NT2/D1 (cell line): ENCODE measurements around the gene EGLN3.

Experiments
- DNase-seq: peaks from one replicate; pipeline ENCODE4 v3.0.0-alpha.2; 2011; ENCODE audit warnings: low read depth, low spot score
- H3K27me3 ChIP-seq: 2 replicates; pipeline ENCODE4 v1.6.0; 2011; ENCODE audit warnings: mild to moderate bottlenecking; ENCODE audit not compliant: insufficient read length, insufficient read depth
- H3K36me3 ChIP-seq: 2 replicates; pipeline ENCODE4 v1.6.1; 2011; ENCODE audit warnings: mild to moderate bottlenecking, low read length, mixed read lengths; ENCODE audit not compliant: insufficient read depth, insufficient read length
- H3K4me1 ChIP-seq: 2 replicates; pipeline ENCODE4 v1.5.1; 2011; ENCODE audit not compliant: insufficient read depth, insufficient read length
- H3K4me3 ChIP-seq: 2 replicates; pipeline ENCODE4 v1.5.1; 2011; ENCODE audit warnings: low read depth; ENCODE audit not compliant: insufficient read length
- H3K9ac ChIP-seq: 2 replicates; pipeline ENCODE4 v1.6.0; 2011; ENCODE audit warnings: low read depth; ENCODE audit not compliant: insufficient read length
- H3K9me3 ChIP-seq: 2 replicates; pipeline ENCODE4 v1.5.1; 2011; ENCODE audit warnings: mild to moderate bottlenecking, low read length; ENCODE audit not compliant: insufficient read depth
- SUZ12 ChIP-seq: IDR thresholded peaks from 2 replicates; pipeline ENCODE4 v1.6.1; 2011; ENCODE audit not compliant: insufficient read length, insufficient read depth; ENCODE audit errors: extremely low read depth
- YY1 ChIP-seq: IDR thresholded peaks from 2 replicates; pipeline ENCODE4 v1.6.1; 2011; ENCODE audit not compliant: insufficient read length, insufficient read depth
- ZNF274 ChIP-seq: IDR thresholded peaks from 2 replicates; pipeline ENCODE4 v1.6.1; 2011; ENCODE audit warnings: mild to moderate bottlenecking, low read depth, low read length

The EGLN3 gene

GRCh38 chr14:33949411-33949893 is 1.4 kb downstream of the EGLN3 start:
- TF ChIP-seq ZNF274 (no peak), YY1 (no peak), SUZ12 (no peak)
- Histone ChIP-seq H3K4me3 (peak overlapping the region; percentile 80), H3K9me3 (no peaks in the 10 kb centered on the region), H3K9ac (peak overlapping the region; percentile 91), H3K4me1 (no peaks in the 10 kb centered on the region), H3K36me3 (peaks cover 3% of the 10 kb centered on the region), H3K27me3 (peaks cover 10% of the 10 kb centered on the region)
- no peak for DNase-seq

- TF ChIP-seq YY1 (no peak), SUZ12 (no peak), ZNF274 (no peak)
- no peaks in the 10 kb centered on the region for H3K9me3 ChIP-seq
- no peak for DNase-seq
- peaks cover 3% of the 10 kb centered on the region for H3K36me3 ChIP-seq
- peak overlapping the region; percentile 80 for H3K4me3 ChIP-seq
- no peaks in the 10 kb centered on the region for H3K4me1 ChIP-seq
- H3K27me3 ChIP-seq: peaks cover 10% of the 10 kb centered on the region
- H3K9ac ChIP-seq: no peak overlapping the region
Measured at GRCh38 chr14:33948869-33949408, 1.9 kb downstream of the EGLN3 start.

GRCh38 chr14:33948145-33948868 is 2.6 kb downstream of the EGLN3 start:
- no peak for DNase-seq
- Histone ChIP-seq H3K4me3 (no peak overlapping the region), H3K27me3 (peaks cover 10% of the 10 kb centered on the region), H3K36me3 (peaks cover 3% of the 10 kb centered on the region), H3K9me3 (no peaks in the 10 kb centered on the region), H3K4me1 (no peaks in the 10 kb centered on the region), H3K9ac (no peak overlapping the region)
- no peak for TF ChIP-seq ZNF274
- no peak for TF ChIP-seq YY1
- TF ChIP-seq SUZ12: no peak

- no peak for DNase-seq
- no peak overlapping the region for H3K9ac ChIP-seq
- H3K27me3 ChIP-seq: peaks cover 10% of the 10 kb centered on the region
- no peaks in the 10 kb centered on the region for H3K9me3 ChIP-seq
- H3K4me1 ChIP-seq: no peaks in the 10 kb centered on the region
- H3K36me3 ChIP-seq: peaks cover 3% of the 10 kb centered on the region
- no peak overlapping the region for H3K4me3 ChIP-seq
- TF ChIP-seq ZNF274: no peak
- no peak for TF ChIP-seq YY1
- no peak for TF ChIP-seq SUZ12
Measured at GRCh38 chr14:33946679-33947476, 4.0 kb downstream of the EGLN3 start.

- no peak overlapping the region for H3K4me3 ChIP-seq
- no peaks in the 10 kb centered on the region for H3K4me1 ChIP-seq
- peaks cover 3% of the 10 kb centered on the region for H3K36me3 ChIP-seq
- no peak overlapping the region for H3K9ac ChIP-seq
- DNase-seq: no peak
- H3K9me3 ChIP-seq: no peaks in the 10 kb centered on the region
- peaks cover 10% of the 10 kb centered on the region for H3K27me3 ChIP-seq
- TF ChIP-seq SUZ12 (no peak), ZNF274 (no peak), YY1 (no peak)
Measured at GRCh38 chr14:33945210-33946088, 5.4 kb downstream of the EGLN3 start.

- Histone ChIP-seq H3K27me3 (no peaks in the 10 kb centered on the region), H3K9ac (no peak overlapping the region), H3K36me3 (peaks cover 3% of the 10 kb centered on the region), H3K4me1 (no peaks in the 10 kb centered on the region), H3K4me3 (no peak overlapping the region), H3K9me3 (no peaks in the 10 kb centered on the region)
- TF ChIP-seq YY1 (no peak), SUZ12 (no peak), ZNF274 (no peak)
- no peak for DNase-seq
Measured at GRCh38 chr14:33943096-33943883, 7.6 kb downstream of the EGLN3 start.
